GM12801 (cell line): ENCODE data around the gene OR51G2.

ENCODE experiments used
- TF ChIP-seq, protein P1 (sequence below): IDR thresholded peaks from one replicate; pipeline ENCODE4 v1.5.1; 2011; ENCODE audit warnings: control low read depth; ENCODE audit not compliant: insufficient read length; ENCODE audit errors: extremely low read depth

Gene OR51G2

GRCh38 chr11:4891996-4892640, 27.0 kb downstream of the OR51G2 start:
- TF ChIP-seq, protein P1, sequence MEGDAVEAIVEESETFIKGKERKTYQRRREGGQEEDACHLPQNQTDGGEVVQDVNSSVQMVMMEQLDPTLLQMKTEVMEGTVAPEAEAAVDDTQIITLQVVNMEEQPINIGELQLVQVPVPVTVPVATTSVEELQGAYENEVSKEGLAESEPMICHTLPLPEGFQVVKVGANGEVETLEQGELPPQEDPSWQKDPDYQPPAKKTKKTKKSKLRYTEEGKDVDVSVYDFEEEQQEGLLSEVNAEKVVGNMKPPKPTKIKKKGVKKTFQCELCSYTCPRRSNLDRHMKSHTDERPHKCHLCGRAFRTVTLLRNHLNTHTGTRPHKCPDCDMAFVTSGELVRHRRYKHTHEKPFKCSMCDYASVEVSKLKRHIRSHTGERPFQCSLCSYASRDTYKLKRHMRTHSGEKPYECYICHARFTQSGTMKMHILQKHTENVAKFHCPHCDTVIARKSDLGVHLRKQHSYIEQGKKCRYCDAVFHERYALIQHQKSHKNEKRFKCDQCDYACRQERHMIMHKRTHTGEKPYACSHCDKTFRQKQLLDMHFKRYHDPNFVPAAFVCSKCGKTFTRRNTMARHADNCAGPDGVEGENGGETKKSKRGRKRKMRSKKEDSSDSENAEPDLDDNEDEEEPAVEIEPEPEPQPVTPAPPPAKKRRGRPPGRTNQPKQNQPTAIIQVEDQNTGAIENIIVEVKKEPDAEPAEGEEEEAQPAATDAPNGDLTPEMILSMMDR: no peak

DNA sequence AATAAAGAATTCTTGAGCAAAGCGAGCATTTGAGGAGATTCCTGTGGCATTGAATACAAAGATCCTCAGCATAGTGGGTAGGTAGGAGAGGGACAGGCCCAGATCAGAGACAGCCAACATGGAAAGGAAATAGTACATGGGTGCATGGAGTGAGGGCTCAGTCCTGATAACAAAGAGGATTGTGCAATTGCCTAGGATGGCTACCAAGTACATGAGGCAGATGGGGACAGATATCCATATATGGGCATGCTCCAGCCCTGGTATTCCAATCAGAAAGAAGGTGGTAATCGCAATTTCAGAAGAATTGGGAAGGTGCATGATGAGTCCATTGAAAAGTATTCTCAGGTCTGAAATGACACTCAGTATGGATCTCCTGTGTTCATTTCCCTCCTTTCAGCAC, 28.9 kb downstream of the OR51G2 start:
- TF ChIP-seq, protein P1: no peak

DNA sequence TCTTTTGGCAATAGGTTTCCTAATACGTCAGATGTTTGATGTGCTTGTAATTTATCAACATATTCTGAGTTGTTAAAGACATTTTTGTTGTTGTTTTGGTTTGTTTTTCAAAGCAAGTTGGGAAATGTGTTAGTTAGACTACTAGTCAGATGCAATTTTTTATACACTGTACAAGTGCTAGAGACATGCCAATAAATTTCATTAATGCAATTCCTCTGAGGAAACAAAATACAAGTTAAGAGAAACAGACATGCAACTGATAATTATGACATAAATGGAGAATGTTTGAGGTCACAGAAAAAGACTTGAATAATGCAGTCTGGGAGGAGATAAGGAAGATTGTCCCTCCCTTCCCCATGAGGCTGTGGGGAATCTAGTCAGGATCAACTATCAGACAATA, 31.6 kb downstream of the OR51G2 start:
- TF ChIP-seq, protein P1: no peak

- TF ChIP-seq, protein P1: no peak
These were observed 33.0 kb downstream of the OR51G2 start for GRCh38 chr11:4886186-4886585.

GRCh38 chr11:4884361-4884760, 34.8 kb downstream of the OR51G2 start:
- TF ChIP-seq, protein P1: no peak

GRCh38 chr11:4882543-4882942, 36.6 kb downstream of the OR51G2 start:
- TF ChIP-seq, protein P1: no peak

- TF ChIP-seq, protein P1: no peak
These were observed 37.2 kb downstream of the OR51G2 start, which contains the start of gene OR51T1 for GRCh38 chr11:4881860-4882500. TSS of gene OR51T1 (plus strand) at chr11:4881900. CDS start at chr11:4881900, 0 bp downstream.
